Measurements from ENCODE around the gene TRAF3.

DNA sequence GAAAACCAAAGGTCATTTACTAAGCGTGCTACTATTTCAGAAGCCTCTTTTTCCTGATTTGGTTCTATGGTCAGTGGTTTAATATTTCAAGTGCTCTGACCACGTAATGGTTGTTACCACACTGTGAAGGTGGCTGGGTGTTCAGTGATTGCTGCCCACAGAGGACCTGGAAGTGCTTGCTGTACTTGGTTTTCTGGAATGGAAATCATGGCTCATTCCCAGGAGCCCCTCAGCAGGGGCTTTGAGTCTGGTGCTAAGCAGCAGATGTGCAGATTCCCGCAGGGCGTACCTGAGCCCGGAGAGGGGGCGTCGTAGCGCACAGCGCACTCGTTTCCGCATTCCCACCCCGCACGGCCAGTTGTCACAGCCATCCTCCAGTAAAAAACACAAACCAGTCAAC is 50.5 kb downstream of the TRAF3 start:
- TF ChIP-seq, protein P1, sequence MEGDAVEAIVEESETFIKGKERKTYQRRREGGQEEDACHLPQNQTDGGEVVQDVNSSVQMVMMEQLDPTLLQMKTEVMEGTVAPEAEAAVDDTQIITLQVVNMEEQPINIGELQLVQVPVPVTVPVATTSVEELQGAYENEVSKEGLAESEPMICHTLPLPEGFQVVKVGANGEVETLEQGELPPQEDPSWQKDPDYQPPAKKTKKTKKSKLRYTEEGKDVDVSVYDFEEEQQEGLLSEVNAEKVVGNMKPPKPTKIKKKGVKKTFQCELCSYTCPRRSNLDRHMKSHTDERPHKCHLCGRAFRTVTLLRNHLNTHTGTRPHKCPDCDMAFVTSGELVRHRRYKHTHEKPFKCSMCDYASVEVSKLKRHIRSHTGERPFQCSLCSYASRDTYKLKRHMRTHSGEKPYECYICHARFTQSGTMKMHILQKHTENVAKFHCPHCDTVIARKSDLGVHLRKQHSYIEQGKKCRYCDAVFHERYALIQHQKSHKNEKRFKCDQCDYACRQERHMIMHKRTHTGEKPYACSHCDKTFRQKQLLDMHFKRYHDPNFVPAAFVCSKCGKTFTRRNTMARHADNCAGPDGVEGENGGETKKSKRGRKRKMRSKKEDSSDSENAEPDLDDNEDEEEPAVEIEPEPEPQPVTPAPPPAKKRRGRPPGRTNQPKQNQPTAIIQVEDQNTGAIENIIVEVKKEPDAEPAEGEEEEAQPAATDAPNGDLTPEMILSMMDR (conservative IDR thresholded peaks at IDR 0.05 in 1 of 2, IDR thresholded peaks at IDR 0.05 in 1 of 2; ENCODE audit: extremely low read depth in 1 of 2, insufficient read depth in 1 of 2, low read depth in 1 of 2, low read length in 2 of 2) = no peak
- no peak for TF ChIP-seq EZH2 (IDR thresholded peaks at IDR 0.05; ENCODE audit: borderline replicate concordance, low read length)
